OCI-LY1 (cell line): ENCODE measurements around the gene WDR20.

Experiments
- H2AFZ ChIP-seq: fragments of 200-600 bp; sonication (generic), shearing (Covaris generic); 2 replicates; pipeline ENCODE4 v1.6.0; 2014; ENCODE audit warnings: antibody characterized with exemption, mild to moderate bottlenecking, low read length
- H3F3A ChIP-seq: fragments of 200-600 bp; sonication (generic), shearing (Covaris generic); 2 replicates; pipeline ENCODE4 v1.6.0; 2014; ENCODE audit warnings: mild to moderate bottlenecking, antibody characterized with exemption, low read length, moderate library complexity; ENCODE audit not compliant: insufficient read depth
- H3K27ac ChIP-seq: fragments of 200-600 bp; sonication (generic); 2 replicates; pipeline ENCODE4 v1.5.1; 2014; ENCODE audit warnings: low read length, mixed run types, mild to moderate bottlenecking, low read depth; ENCODE audit not compliant: poor library complexity, severe bottlenecking
- H3K27me3 ChIP-seq: fragments of 200-600 bp; sonication (generic); 2 replicates; pipeline ENCODE4 v1.6.0; 2014; ENCODE audit warnings: antibody characterized with exemption, mild to moderate bottlenecking, low read length, moderate library complexity; ENCODE audit not compliant: insufficient read depth
- H3K36me3 ChIP-seq: fragments of 200-600 bp; sonication (generic); 2 replicates; pipeline ENCODE4 v1.6.1; 2014; ENCODE audit warnings: mild to moderate bottlenecking, antibody characterized with exemption, low read length, moderate library complexity, mixed read lengths; ENCODE audit not compliant: insufficient read depth
- H3K4me1 ChIP-seq: fragments of 200-600 bp; sonication (generic); 2 replicates; pipeline ENCODE4 v1.5.1; 2014; ENCODE audit warnings: mild to moderate bottlenecking, low read length, moderate library complexity; ENCODE audit not compliant: insufficient read depth, severe bottlenecking
- H3K4me2 ChIP-seq: fragments of 200-600 bp; sonication (generic), shearing (Covaris generic); 2 replicates; pipeline ENCODE4 v1.6.1; 2014; ENCODE audit warnings: low read length
- H3K4me3 ChIP-seq: fragments of 200-600 bp; sonication (generic); 2 replicates; pipeline ENCODE4 v1.5.1; 2014; ENCODE audit warnings: low read length, low read depth, mild to moderate bottlenecking, mixed read lengths; ENCODE audit not compliant: poor library complexity, severe bottlenecking
- H3K79me2 ChIP-seq: fragments of 200-600 bp; shearing (Covaris generic); 2 replicates; pipeline ENCODE4 v1.6.1; 2016; ENCODE audit warnings: mixed run types, low read length, mixed read lengths; ENCODE audit not compliant: insufficient read depth
- H3K9ac ChIP-seq: fragments of 200-600 bp; sonication (generic), shearing (Covaris generic); 2 replicates; pipeline ENCODE4 v1.6.1; 2014; ENCODE audit warnings: mild to moderate bottlenecking, low read length, mixed read lengths
- H3K9me2 ChIP-seq: fragments of 200-600 bp; sonication (generic), shearing (Covaris generic); 2 replicates; pipeline ENCODE4 v1.6.1; 2014; ENCODE audit warnings: low read depth, mild to moderate bottlenecking, low read length, mixed read lengths
- H3K9me3 ChIP-seq: fragments of 200-600 bp; shearing (Covaris generic); 2 replicates; pipeline ENCODE4 v1.6.1; 2014; ENCODE audit warnings: low read length, mixed read lengths
- H4K20me1 ChIP-seq: fragments of 200-600 bp; sonication (generic), shearing (Covaris generic); 2 replicates; pipeline ENCODE4 v1.6.0; 2016; ENCODE audit warnings: mild to moderate bottlenecking, low read length; ENCODE audit not compliant: insufficient read depth
- CTCF ChIP-seq: fragments of 200-600 bp; sonication (generic), shearing (Covaris generic); IDR thresholded peaks from 2 replicates; pipeline ENCODE4 v1.5.1; 2017; ENCODE audit warnings: mild to moderate bottlenecking, antibody characterized with exemption, low read length, moderate library complexity, mixed read lengths
- EZH2 ChIP-seq: fragments of 200-600 bp; sonication (generic), shearing (Covaris generic); IDR thresholded peaks from 2 replicates; pipeline ENCODE4 v1.8.0; 2017; ENCODE audit warnings: borderline replicate concordance, mixed run types, mild to moderate bottlenecking, antibody characterized with exemption, low read length, moderate library complexity, mixed read lengths

The WDR20 gene

GRCh38 chr14:102154121-102154520 is 14.4 kb downstream of the WDR20 start:
- Histone ChIP-seq H4K20me1 (no peaks in the 10 kb centered on the region), H3K9me2 (no peaks in the 10 kb centered on the region)

GRCh38 chr14:102154821-102155549 is 15.3 kb downstream of the WDR20 start:
- H3K27me3 ChIP-seq, result no peaks in the 10 kb centered on the region
- no peak overlapping the region for H3K9ac ChIP-seq
- no peaks in the 10 kb centered on the region for H3K9me2 ChIP-seq
- H3K4me2 ChIP-seq, result no peak overlapping the region
- H4K20me1 ChIP-seq, result no peaks in the 10 kb centered on the region
- no peak overlapping the region for H3K4me3 ChIP-seq
- no peaks in the 10 kb centered on the region for H3F3A ChIP-seq
- H3K36me3 ChIP-seq, result peaks cover 24% of the 10 kb centered on the region
- TF ChIP-seq CTCF (no peak), EZH2 (no peak)
- H3K9me3 ChIP-seq, result no peaks in the 10 kb centered on the region
- H3K79me2 ChIP-seq, result peaks cover 29% of the 10 kb centered on the region
- no peak overlapping the region for H2AFZ ChIP-seq
- peaks cover 10% of the 10 kb centered on the region for H3K4me1 ChIP-seq
- H3K27ac ChIP-seq, result no peak overlapping the region

More at GRCh38 chr14:102154121-102154520, 14.4 kb downstream of the WDR20 start:
- H3K27ac ChIP-seq, result no peak overlapping the region
- no peak overlapping the region for H2AFZ ChIP-seq
- peaks cover 1% of the 10 kb centered on the region for H3K4me1 ChIP-seq
- no peaks in the 10 kb centered on the region for H3F3A ChIP-seq
- H3K9ac ChIP-seq, result no peak overlapping the region
- H3K4me3 ChIP-seq, result no peak overlapping the region
- no peaks in the 10 kb centered on the region for H3K27me3 ChIP-seq
- H3K4me2 ChIP-seq, result no peak overlapping the region
- no peaks in the 10 kb centered on the region for H3K9me3 ChIP-seq
- H3K79me2 ChIP-seq, result peaks cover 30% of the 10 kb centered on the region
- TF ChIP-seq CTCF, result no peak
- no peak for TF ChIP-seq EZH2
- peaks cover 24% of the 10 kb centered on the region for H3K36me3 ChIP-seq

- H3K4me2 ChIP-seq, result no peak overlapping the region
- H3K27me3 ChIP-seq, result no peaks in the 10 kb centered on the region
- H2AFZ ChIP-seq, result no peak overlapping the region
- H3K4me1 ChIP-seq, result peaks cover 13% of the 10 kb centered on the region
- no peaks in the 10 kb centered on the region for H3F3A ChIP-seq
- H4K20me1 ChIP-seq, result no peaks in the 10 kb centered on the region
- H3K36me3 ChIP-seq, result peaks cover 7% of the 10 kb centered on the region
- no peaks in the 10 kb centered on the region for H3K9me2 ChIP-seq
- H3K79me2 ChIP-seq, result peaks cover 35% of the 10 kb centered on the region
- H3K9ac ChIP-seq, result no peak overlapping the region
- H3K27ac ChIP-seq, result peak overlapping the region; percentile 10
- H3K9me3 ChIP-seq, result no peaks in the 10 kb centered on the region
- no peak overlapping the region for H3K4me3 ChIP-seq
- no peak for TF ChIP-seq CTCF
- TF ChIP-seq EZH2, result no peak
These were observed 17.6 kb downstream of the WDR20 start for GRCh38 chr14:102157346-102157745.
